Sigmoid colon (tissue), 7 donors: Measurements from ENCODE around the gene PRMT7. TPM values are rescaled to one million over a fixed set of nuclear protein-coding genes. Genes with fewer than 3 reads are reported as not detected.

Source experiments
- DNase-seq: peaks from one replicate; pipeline ENCODE4 v3.0.0-alpha.2; 2019
- H3K27ac ChIP-seq, 4 donors: fragments of 200-600 bp; sonication (generic); one replicate each; pipeline ENCODE4 v1.5.1; 2016 to 2019; ENCODE audit warnings: mild to moderate bottlenecking in 1 of 4
- H3K27me3 ChIP-seq, 3 donors: fragments of 200-600 bp; sonication (generic); one replicate each; pipeline ENCODE4 v1.5.1; 2019; ENCODE audit warnings: mild to moderate bottlenecking in 1 of 3
- H3K36me3 ChIP-seq, 4 donors: fragments of 200-600 bp; sonication (generic); one replicate each; pipeline ENCODE4 v1.5.1; 2016 to 2019
- H3K4me1 ChIP-seq, 4 donors: fragments of 200-600 bp; sonication (generic); one replicate each; pipeline ENCODE4 v1.5.1; 2017 to 2019
- H3K4me3 ChIP-seq, 4 donors: fragments of 200-600 bp; sonication (generic); one replicate each; pipeline ENCODE4 v1.5.1; 2017 to 2019; ENCODE audit warnings: mild to moderate bottlenecking in 2 of 4, moderate library complexity in 1 of 4
- H3K9me3 ChIP-seq, 4 donors: fragments of 200-600 bp in 3 of 4; sonication (generic) in 3 of 4; one replicate each; pipeline versions ENCODE4 v1.5.1 to v1.6.1; 2013 to 2019
- CTCF ChIP-seq, 4 experiments: fragments of 450-650 bp in 3 of 4; fragments of 200-600 bp in 1 of 4; IDR thresholded peaks; one replicate each; pipeline ENCODE4 v1.5.1; 2016 to 2019; ENCODE audit warnings: antibody characterized with exemption in 4 of 4, mild to moderate bottlenecking in 3 of 4, moderate library complexity in 2 of 4
- EP300 ChIP-seq, 4 donors: sonication (generic); formaldehyde crosslinking; IDR thresholded peaks; one replicate each; pipeline ENCODE4 v1.6.1; 2017; ENCODE audit warnings: antibody characterized with exemption in 4 of 4
- POLR2A ChIP-seq, 2 donors: fragments of 450-650 bp; IDR thresholded peaks; one replicate each; pipeline ENCODE4 v1.6.1; 2016; ENCODE audit warnings: antibody characterized with exemption in 2 of 2, mild to moderate bottlenecking in 2 of 2, moderate library complexity in 2 of 2
- POLR2AphosphoS5 ChIP-seq, 4 donors: sonication (generic); formaldehyde crosslinking; IDR thresholded peaks; one replicate each; pipeline ENCODE4 v1.6.1; 2017; ENCODE audit warnings: antibody characterized with exemption in 4 of 4
- WGBS, 2 donors: extraction: QIAGEN DNeasy Blood & Tissue Kit; methylation state at CpG; one replicate each; pipeline ENCODE4 v1.1.7; 2013; 5-methylcytosine and 5-hydroxymethylcytosine counted together
- intact Hi-C: fragments of 100-400 bp; cut with DNase I; formaldehyde crosslinking; loops from one replicate; pipeline ENCODE4 v1.15.1; 2023
- polyA plus RNA-seq, 3 donors: library from polyadenylated mRNA; stranded (reverse); fragments of 200-250 nt; gene quantifications; one replicate each; pipeline ENCODE4 v1.2.3, GENCODE V29; 2013
- total RNA-seq, 4 donors: library from RNA; depleted of rRNA; stranded (reverse); fragments of >200 nt; gene quantifications; one replicate each; pipeline ENCODE4 v1.1.0, GENCODE V29; 2016
- donor health status: healthy with polysubstance abuse.
- donor health status: Bipolar disorder and iron deficiency.
- donor health status: healthy.

PRMT7 gene
- total and polyA plus RNA-seq, 7 donors, result 12.0 to 51.0 (median 40.7) TPM

DNA sequence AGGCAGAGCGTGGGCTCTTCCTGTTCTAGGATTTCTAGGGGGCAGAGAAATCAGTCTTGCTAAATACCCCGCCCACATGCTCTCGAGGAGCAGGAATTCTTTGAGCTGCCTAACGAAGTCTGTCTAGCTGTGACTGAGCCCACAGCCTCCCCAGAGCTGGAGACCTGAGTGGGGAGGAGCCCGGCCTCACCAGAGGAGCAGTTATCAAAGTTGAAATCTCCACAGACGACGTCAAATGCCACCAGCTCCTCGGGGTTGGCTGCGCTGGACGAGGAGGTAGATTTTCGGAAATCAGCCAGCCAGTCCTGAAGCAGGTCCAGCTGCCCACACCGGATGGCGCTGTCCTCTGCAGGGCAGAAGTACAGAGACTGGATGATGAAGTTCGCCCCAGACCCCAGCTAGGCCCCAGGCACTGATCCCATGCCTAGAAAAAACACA lies 53.8 kb downstream of the PRMT7 start:
- WGBS, 2 donors, result 75 to 80% methylated on average over 14 of the region's 14 CpGs

GRCh38 chr16:68365167-68365817 lies 54.5 kb downstream of the PRMT7 start:
- Histone ChIP-seq H3K4me3 (no peak overlapping the region), H3K27ac (no peak overlapping the region), H3K27me3 (peaks cover 4 to 52% (median 31%) of the 10 kb centered on the region in 3 donors), H3K36me3 (peaks cover 0 to 3% (median 0%) of the 10 kb centered on the region in 4 donors), H3K4me1 (peaks cover 0 to 12% (median 0%) of the 10 kb centered on the region in 4 donors), H3K9me3 (no peaks in the 10 kb centered on the region)
- DNase-seq, result no peak
- TF ChIP-seq EP300 (IDR thresholded peaks at IDR 0.05) (no peak), POLR2AphosphoS5 (IDR thresholded peaks at IDR 0.05) (no peak), CTCF (IDR thresholded peaks at IDR 0.05) (no peak), POLR2A (IDR thresholded peaks at IDR 0.05) (no peak)
- intact Hi-C loops, result no loop called here
- WGBS, 2 donors, result 62 to 76% methylated on average over 18 of the region's 18 CpGs

More for the DNA sequence above, 53.8 kb downstream of the PRMT7 start:
- H3K9me3 ChIP-seq, result no peaks in the 10 kb centered on the region
- no peak overlapping the region for H3K4me3 ChIP-seq
- TF ChIP-seq EP300 (IDR thresholded peaks at IDR 0.05), result no peak
- TF ChIP-seq POLR2A (IDR thresholded peaks at IDR 0.05), result no peak
- TF ChIP-seq POLR2AphosphoS5 (IDR thresholded peaks at IDR 0.05), result no peak
- TF ChIP-seq CTCF (IDR thresholded peaks at IDR 0.05), result no peak
- intact Hi-C loops, result no loop called here
- H3K27ac ChIP-seq, result no peak overlapping the region
- peaks cover 0 to 12% (median 0%) of the 10 kb centered on the region in 4 donors for H3K4me1 ChIP-seq
- H3K27me3 ChIP-seq, result peaks cover 4 to 52% (median 31%) of the 10 kb centered on the region in 3 donors
- DNase-seq, result no peak
- H3K36me3 ChIP-seq, result peaks cover 0 to 4% (median 0%) of the 10 kb centered on the region in 4 donors

DNA sequence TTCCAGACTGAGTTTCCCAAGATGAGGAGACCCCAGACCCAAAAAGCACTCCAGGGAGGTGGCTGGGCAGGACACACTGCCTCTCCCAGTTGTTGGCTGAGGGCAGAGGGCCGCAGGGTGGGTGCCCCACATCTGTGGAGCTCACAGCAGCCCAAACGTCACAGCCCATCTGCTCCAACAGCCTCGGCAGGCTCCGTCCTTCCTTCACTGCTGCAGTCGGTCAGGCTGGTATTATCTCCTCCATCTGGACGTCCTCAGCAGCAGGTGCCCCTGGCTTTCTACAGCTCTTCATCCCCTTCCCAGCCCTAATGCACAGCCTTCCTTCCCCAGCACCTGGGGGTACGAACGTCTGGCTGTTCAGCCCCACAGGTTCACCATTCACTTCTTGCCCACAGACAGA lies 55.2 kb downstream of the PRMT7 start:
- Histone ChIP-seq H3K27me3 (peaks cover 4 to 52% (median 31%) of the 10 kb centered on the region in 3 donors), H3K4me1 (peaks cover 0 to 12% (median 0%) of the 10 kb centered on the region in 4 donors), H3K27ac (no peak overlapping the region), H3K4me3 (no peak overlapping the region), H3K36me3 (no peaks in the 10 kb centered on the region), H3K9me3 (no peaks in the 10 kb centered on the region)
- intact Hi-C loops, result no loop called here
- no peak for TF ChIP-seq EP300 (IDR thresholded peaks at IDR 0.05)
- TF ChIP-seq CTCF (IDR thresholded peaks at IDR 0.05), result no peak
- TF ChIP-seq POLR2A (IDR thresholded peaks at IDR 0.05), result no peak
- no peak for TF ChIP-seq POLR2AphosphoS5 (IDR thresholded peaks at IDR 0.05)
- WGBS, 2 donors, result 65 to 79% methylated on average over 8 of the region's 8 CpGs
- no peak for DNase-seq

DNA sequence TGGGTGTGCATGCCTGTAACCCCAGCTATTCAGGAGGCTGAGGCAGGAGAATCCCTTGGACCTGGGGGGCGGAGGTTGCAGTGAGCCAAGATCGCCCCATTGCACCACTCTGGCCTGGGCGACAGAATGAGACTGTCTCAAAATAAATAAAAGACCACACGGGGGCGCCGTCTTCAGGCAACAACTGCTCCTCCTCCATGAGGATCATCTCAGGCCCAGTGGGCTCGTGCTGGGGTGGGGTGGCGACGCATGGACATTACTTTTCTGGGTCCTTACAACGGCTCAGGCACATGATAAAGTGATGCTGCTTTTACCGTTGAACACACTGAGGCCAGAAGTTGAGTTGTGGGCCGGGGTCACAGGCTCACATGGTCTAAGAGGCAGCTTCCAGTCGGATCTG lies 56.2 kb downstream of the PRMT7 start:
- DNase-seq, result no peak
- H3K36me3 ChIP-seq, result no peaks in the 10 kb centered on the region
- intact Hi-C loops, result no loop called here
- peaks cover 0 to 7% (median 0%) of the 10 kb centered on the region in 4 donors for H3K4me1 ChIP-seq
- no peak overlapping the region for H3K27ac ChIP-seq
- TF ChIP-seq CTCF (IDR thresholded peaks at IDR 0.05) (no peak), POLR2AphosphoS5 (IDR thresholded peaks at IDR 0.05) (no peak), EP300 (IDR thresholded peaks at IDR 0.05) (no peak), POLR2A (IDR thresholded peaks at IDR 0.05) (no peak)
- WGBS, 2 donors, result 40 to 50% methylated on average over 13 of the region's 13 CpGs
- no peaks in the 10 kb centered on the region for H3K9me3 ChIP-seq
- peaks cover 4 to 52% (median 31%) of the 10 kb centered on the region in 3 donors for H3K27me3 ChIP-seq
- H3K4me3 ChIP-seq, result no peak overlapping the region
